ENCODE measurements around the gene WDTC1.

Gene WDTC1

GRCh38 chr1:27225621-27226020 lies 8.8 kb upstream of the WDTC1 start:
- DNase-seq (ENCODE audit: low read depth in 1 of 2, low spot score in 1 of 2): no peak
- TF ChIP-seq CTCF (IDR thresholded peaks at IDR 0.05; ENCODE audit: insufficient read depth, low read length) (no peak), REST (IDR thresholded peaks at IDR 0.05; ENCODE audit: insufficient replicate concordance, low read depth) (no peak), POLR2AphosphoS5 (IDR thresholded peaks at IDR 0.05; ENCODE audit: low read depth) (no peak), SPI1 (IDR thresholded peaks at IDR 0.05; ENCODE audit: borderline replicate concordance, low read depth) (no peak), GABPA (IDR thresholded peaks at IDR 0.05; ENCODE audit: low read depth) (no peak)
- no peak overlapping the region for H3K4me3 ChIP-seq (replicated peaks; ENCODE audit: insufficient read depth, low read length)

GRCh38 chr1:27227765-27228164 lies 6.7 kb upstream of the WDTC1 start:
- DNase-seq (ENCODE audit: low read depth in 1 of 2, low spot score in 1 of 2): no peak
- Histone ChIP-seq H3K27me3 (ENCODE audit: insufficient read depth, poor library complexity, severe bottlenecking) (no peaks in the 10 kb centered on the region), H3K4me3 (replicated peaks; ENCODE audit: insufficient read depth, low read length) (no peak overlapping the region), H3K27ac (replicated peaks) (no peak overlapping the region)
- TF ChIP-seq REST (IDR thresholded peaks at IDR 0.05; ENCODE audit: insufficient replicate concordance, low read depth) (no peak), POLR2AphosphoS5 (IDR thresholded peaks at IDR 0.05; ENCODE audit: low read depth) (no peak), CTCF (IDR thresholded peaks at IDR 0.05; ENCODE audit: insufficient read depth, low read length) (no peak), GABPA (IDR thresholded peaks at IDR 0.05; ENCODE audit: low read depth) (no peak), SPI1 (IDR thresholded peaks at IDR 0.05; ENCODE audit: borderline replicate concordance, low read depth) (no peak)

More at GRCh38 chr1:27225621-27226020, 8.8 kb upstream of the WDTC1 start:
- Histone ChIP-seq H3K27me3 (ENCODE audit: insufficient read depth, poor library complexity, severe bottlenecking) (no peaks in the 10 kb centered on the region), H3K27ac (replicated peaks) (no peak overlapping the region)

- Histone ChIP-seq H3K27ac (replicated peaks) (peak overlapping the region; percentile 62), H3K4me3 (replicated peaks; ENCODE audit: insufficient read depth, low read length) (peak overlapping the region; percentile 78), H3K27me3 (ENCODE audit: insufficient read depth, poor library complexity, severe bottlenecking) (no peaks in the 10 kb centered on the region)
- DNase-seq (ENCODE audit: low read depth in 1 of 2, low spot score in 1 of 2): peak in 1 of 2 experiments; percentile 2
- no peak for TF ChIP-seq GABPA (IDR thresholded peaks at IDR 0.05; ENCODE audit: low read depth)
- TF ChIP-seq REST (IDR thresholded peaks at IDR 0.05; ENCODE audit: insufficient replicate concordance, low read depth): no peak
- no peak for TF ChIP-seq SPI1 (IDR thresholded peaks at IDR 0.05; ENCODE audit: borderline replicate concordance, low read depth)
- TF ChIP-seq CTCF (IDR thresholded peaks at IDR 0.05; ENCODE audit: insufficient read depth, low read length): no peak
- TF ChIP-seq POLR2AphosphoS5 (IDR thresholded peaks at IDR 0.05; ENCODE audit: low read depth): no peak
These were observed 774 bp upstream of the WDTC1 start for GRCh38 chr1:27233667-27234048.

Measured in HL-60 (cell line).